Cardiac ventricle fibroblast (primary cell): ENCODE results near the gene LDAF1. TPM values are rescaled to one million over a fixed set of nuclear protein-coding genes. Genes with fewer than 3 reads are reported as not detected.

ENCODE experiments used
- total RNA-seq: library from RNA; depleted of rRNA; stranded (reverse); fragments of >200 nt; gene quantifications from 2 replicates; pipeline ENCODE4 v1.2.3, GENCODE V29; 2015

Gene LDAF1
- 37.9 and 50.0 TPM in 2 replicates for total RNA-seq

DNA sequence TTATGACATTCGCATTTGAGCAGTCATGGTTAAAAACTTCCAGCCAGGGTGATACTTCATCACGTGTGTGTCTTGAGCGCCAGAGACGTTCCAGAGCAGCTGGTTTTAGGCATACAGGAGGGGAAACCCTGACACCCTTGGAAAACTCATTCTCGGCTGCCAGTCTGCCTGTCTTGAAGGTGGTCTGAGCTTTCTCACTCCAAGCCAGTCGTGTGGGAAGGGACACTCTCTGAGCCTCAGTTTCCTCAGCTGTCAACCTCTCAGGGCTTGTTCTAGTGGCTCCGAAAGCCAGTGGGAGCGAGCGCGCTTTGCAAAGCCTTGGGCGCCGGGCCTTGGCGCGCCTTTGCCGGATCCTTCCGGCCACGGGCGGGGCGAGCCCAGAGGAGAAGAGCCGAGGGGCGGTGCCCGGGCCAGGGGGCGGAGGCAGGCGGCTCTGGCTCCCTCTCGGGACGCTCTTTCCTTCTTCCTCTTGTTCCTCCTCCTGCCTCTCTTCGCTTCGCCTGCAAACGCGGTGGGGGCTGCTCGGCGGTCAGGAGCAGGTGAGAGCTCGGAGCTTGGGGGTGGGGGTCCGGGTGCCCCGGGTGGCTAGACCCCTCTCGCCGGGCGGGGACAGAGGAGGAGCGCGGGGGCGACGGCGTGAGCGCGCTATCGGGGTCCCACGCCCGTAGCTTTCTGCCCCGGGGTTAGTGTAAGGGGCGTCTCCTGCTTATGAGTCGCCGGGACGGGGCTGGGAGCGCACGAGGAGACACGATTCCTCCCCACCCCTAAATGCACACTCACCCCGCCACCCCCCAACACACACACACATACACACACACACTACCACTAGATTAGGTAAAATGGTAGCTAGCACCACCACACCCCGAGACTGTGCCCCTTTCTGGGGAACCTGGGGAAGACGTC lies at the start of gene LDAF1:
Gene LDAF1, plus strand, starts transcription at position 467 of the 903 bp plus-strand sequence. CDS start 2,509 bp downstream, outside the sequence.

DNA sequence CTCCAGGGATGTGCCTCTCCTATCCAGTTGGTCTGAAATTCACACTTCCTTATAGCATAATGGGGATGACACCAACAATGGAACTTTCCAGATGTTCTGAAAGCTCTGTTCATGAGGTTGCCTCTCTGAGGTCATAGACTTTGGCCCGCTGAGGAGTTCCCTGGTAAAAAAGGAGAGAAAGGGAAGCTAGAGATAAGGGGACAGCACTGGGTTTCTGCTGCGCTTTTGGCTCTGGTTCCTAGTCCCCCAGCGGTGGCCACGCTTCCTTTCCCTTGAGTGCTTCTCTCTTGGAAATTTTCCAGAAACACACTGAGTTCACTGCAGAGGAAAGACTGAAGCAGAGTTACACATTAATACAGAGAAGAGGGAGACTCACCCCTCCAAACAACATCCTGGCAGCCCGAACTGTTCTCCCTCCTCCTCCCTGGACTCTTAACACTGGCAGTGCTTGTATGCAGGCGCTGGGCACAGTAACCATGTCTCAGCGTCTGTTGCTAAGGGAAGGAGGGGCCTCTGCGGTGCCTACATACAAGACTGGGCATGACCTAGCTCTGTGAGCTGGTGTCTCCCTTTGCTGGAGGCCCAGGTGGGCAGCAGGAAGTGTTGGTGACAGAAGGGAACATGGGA lies 8.0 kb upstream of the LDAF1 start, which contains the start of gene DNAH3:
Gene DNAH3, minus strand, starts transcription at position 472 of the 627 bp plus-strand sequence. CDS start 527 bp downstream, outside the sequence.

DNA sequence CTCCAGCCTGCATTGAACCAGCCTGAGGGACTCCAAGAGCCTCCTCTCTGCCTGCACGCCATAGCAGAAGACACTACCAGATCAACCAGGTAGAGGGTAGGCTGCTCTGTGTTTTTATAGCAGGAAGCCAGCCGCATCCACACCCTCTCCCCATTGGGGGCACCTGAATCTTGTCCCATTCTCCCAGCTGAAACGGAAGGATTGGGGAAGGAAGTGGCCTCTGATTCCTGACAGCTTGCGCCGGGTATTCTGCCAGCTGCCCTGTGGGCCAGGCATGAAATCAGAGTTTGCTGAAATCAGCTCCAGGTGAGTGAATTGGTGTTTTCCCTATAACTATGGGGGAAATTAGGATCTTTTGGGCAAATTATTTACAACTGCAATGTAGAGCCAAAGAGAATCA lies 53.0 kb downstream of the LDAF1 start, which contains the start of gene ZP2:
Gene ZP2, minus strand, starts transcription at position 89 of the 400 bp plus-strand sequence. Its CDS starts 27 bp downstream, at position 62.

Other genes starting within 250 kb of the LDAF1 start
- not detected in 2 replicates for gene DNAH3, start 7.8 kb upstream of the LDAF1 start, total RNA-seq
- gene ZP2, start 52.9 kb downstream of the LDAF1 start, total RNA-seq = not detected in 2 replicates
- not detected in 2 replicates for gene ANKS4B, start 75.0 kb downstream of the LDAF1 start, total RNA-seq
- 1.4 and 1.8 TPM in 2 replicates for gene CRYM, start 119.6 kb downstream of the LDAF1 start, total RNA-seq